Nephron (organoid): ENCODE data around the gene GPR25.

Source experiments
- H3K27ac Mint-ChIP-seq, 3 experiments: 2 replicates each; pipeline ENCODE4 v1.8.0; 2020; ENCODE audit warnings: mixed read lengths in 3 of 3, mild to moderate bottlenecking in 2 of 3, moderate library complexity in 1 of 3
- H3K27me3 Mint-ChIP-seq: 2 replicates; pipeline ENCODE4 v1.8.0; 2021; ENCODE audit warnings: low read depth, mild to moderate bottlenecking, moderate library complexity, mixed read lengths
- H3K36me3 Mint-ChIP-seq: 2 replicates; pipeline ENCODE4 v1.8.0; 2020; ENCODE audit warnings: low read depth, mixed read lengths
- H3K4me1 Mint-ChIP-seq: 2 replicates; pipeline ENCODE4 v1.8.0; 2020; ENCODE audit warnings: mixed read lengths
- H3K4me3 Mint-ChIP-seq, 3 experiments: 2 replicates each; pipeline ENCODE4 v1.8.0; 2020; ENCODE audit warnings: mild to moderate bottlenecking in 3 of 3, mixed read lengths in 3 of 3, moderate library complexity in 2 of 3
- H3K9me3 Mint-ChIP-seq: 2 replicates; pipeline ENCODE4 v1.8.0; 2020; ENCODE audit warnings: mixed read lengths
- TF ChIP-seq, protein P1 (sequence below), 3 experiments: fragments of 200-600 bp; sonication (generic); IDR thresholded peaks; one replicate each; pipeline ENCODE4 v1.5.0; 2021; ENCODE audit warnings: antibody characterized with exemption in 3 of 3; ENCODE audit not compliant: unreplicated experiment in 3 of 3

Gene GPR25

DNA sequence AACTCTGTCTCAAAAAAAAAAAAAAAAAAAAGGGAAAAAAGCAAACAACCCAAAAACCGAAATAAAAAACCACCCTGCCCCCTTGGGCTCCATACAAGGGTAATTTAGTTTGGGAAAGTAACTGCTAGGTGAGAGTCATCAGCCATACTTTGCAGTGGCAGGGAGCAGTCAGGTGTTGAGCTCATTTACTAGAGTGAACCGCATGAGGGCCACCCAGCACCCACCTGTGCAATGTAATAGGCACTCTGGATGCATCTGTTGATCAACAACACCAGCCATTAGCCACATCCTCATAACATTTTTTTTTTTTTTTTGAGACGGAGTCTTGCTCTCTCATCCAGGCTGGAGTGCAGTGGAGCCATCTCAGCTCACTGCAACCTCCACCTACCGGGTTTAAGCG, 31.0 kb downstream of the GPR25 start:
- H3K4me3 Mint-ChIP-seq = no peak overlapping the region
- H3K27ac Mint-ChIP-seq = no peak overlapping the region
- no peaks in the 10 kb centered on the region for H3K27me3 Mint-ChIP-seq
- TF ChIP-seq, protein P1, sequence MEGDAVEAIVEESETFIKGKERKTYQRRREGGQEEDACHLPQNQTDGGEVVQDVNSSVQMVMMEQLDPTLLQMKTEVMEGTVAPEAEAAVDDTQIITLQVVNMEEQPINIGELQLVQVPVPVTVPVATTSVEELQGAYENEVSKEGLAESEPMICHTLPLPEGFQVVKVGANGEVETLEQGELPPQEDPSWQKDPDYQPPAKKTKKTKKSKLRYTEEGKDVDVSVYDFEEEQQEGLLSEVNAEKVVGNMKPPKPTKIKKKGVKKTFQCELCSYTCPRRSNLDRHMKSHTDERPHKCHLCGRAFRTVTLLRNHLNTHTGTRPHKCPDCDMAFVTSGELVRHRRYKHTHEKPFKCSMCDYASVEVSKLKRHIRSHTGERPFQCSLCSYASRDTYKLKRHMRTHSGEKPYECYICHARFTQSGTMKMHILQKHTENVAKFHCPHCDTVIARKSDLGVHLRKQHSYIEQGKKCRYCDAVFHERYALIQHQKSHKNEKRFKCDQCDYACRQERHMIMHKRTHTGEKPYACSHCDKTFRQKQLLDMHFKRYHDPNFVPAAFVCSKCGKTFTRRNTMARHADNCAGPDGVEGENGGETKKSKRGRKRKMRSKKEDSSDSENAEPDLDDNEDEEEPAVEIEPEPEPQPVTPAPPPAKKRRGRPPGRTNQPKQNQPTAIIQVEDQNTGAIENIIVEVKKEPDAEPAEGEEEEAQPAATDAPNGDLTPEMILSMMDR (IDR thresholded peaks at IDR 0.05; ENCODE audit: unreplicated experiment in 3 of 3) = no peak
- no peaks in the 10 kb centered on the region for H3K9me3 Mint-ChIP-seq
- peaks cover 63% of the 10 kb centered on the region for H3K36me3 Mint-ChIP-seq
- H3K4me1 Mint-ChIP-seq = peaks cover 10% of the 10 kb centered on the region

DNA sequence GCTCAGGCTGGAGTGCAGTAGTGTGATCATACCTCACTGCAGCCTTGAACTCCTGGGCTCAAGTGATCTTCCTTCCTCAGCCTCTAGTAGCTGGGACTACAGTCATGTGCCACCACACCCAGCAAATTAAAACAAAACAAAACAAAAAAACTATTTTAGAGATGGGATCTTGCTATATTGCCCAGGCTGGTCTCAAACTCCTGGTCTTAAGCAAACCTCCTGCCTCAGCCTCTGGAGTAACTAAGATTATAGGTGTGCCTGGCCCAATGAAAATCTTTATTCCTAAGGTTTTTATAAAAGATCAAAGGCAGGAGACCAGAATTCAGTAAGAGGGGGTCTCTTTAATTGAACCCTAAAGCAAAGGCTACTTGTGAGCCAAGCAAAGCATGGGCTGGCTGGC, 32.0 kb downstream of the GPR25 start:
- no peaks in the 10 kb centered on the region for H3K27me3 Mint-ChIP-seq
- no peak overlapping the region for H3K27ac Mint-ChIP-seq
- peaks cover 8% of the 10 kb centered on the region for H3K4me1 Mint-ChIP-seq
- TF ChIP-seq, protein P1 (IDR thresholded peaks at IDR 0.05; ENCODE audit: unreplicated experiment in 3 of 3) = no peak
- H3K36me3 Mint-ChIP-seq = peaks cover 57% of the 10 kb centered on the region
- no peak overlapping the region for H3K4me3 Mint-ChIP-seq
- no peaks in the 10 kb centered on the region for H3K9me3 Mint-ChIP-seq

DNA sequence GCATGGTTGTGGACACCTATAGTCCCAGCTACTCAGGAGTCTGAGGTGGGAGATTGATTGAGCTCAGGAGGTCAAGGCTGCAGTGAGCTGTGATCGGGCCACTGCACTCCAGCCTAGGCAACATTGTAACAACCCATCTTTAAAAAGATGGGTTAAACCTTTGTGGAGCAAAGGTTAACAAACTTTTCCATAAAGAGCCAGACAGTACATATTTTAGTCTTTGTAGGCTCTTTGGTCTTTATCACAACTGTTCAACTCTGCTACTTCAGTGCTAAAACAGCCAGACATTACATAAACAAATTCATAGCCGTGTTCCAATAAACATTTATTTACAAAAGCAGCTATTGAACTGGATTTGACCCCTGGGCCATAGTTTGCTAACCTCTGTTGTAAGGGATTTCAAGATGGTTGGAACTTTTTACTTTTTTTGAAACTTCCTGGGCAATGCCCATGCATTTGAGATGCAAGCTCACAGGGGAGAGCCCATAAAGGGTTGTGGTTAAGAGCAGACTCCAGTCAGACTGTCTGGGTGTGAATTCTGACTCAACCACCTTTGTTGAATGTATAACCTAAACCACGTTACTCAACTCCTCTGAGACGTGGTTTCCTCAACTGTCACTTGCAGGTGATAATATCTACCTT, 32.8 kb downstream of the GPR25 start:
- Mint-ChIP-seq H3K4me1 (peaks cover 8% of the 10 kb centered on the region), H3K4me3 (no peak overlapping the region), H3K9me3 (no peaks in the 10 kb centered on the region), H3K27ac (no peak overlapping the region), H3K36me3 (peaks cover 63% of the 10 kb centered on the region), H3K27me3 (no peaks in the 10 kb centered on the region)
- TF ChIP-seq, protein P1 (IDR thresholded peaks at IDR 0.05; ENCODE audit: unreplicated experiment in 3 of 3) = no peak

DNA sequence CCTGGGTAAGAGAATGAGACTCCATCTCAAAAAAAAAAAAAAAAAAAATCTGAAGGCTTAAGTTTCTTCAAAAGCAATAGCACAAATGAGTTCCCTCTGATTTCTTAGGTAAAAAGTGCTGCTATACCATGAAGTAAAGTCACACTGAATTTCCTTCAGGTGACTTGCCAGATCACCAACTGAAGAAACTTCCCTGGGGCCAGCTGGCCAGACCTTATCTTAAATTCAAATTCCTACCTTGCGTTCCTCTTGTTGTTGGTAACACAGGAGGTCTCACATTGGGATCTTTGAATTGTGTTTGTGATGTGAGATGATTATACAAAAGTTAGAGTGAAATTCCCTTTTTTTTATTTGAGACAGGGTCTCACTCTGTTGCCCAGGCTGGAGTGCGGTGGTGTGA, 33.7 kb downstream of the GPR25 start:
- H3K36me3 Mint-ChIP-seq = peaks cover 64% of the 10 kb centered on the region
- peaks cover 8% of the 10 kb centered on the region for H3K4me1 Mint-ChIP-seq
- H3K9me3 Mint-ChIP-seq = no peaks in the 10 kb centered on the region
- no peak overlapping the region for H3K4me3 Mint-ChIP-seq
- TF ChIP-seq, protein P1 (IDR thresholded peaks at IDR 0.05; ENCODE audit: unreplicated experiment in 3 of 3) = no peak
- H3K27ac Mint-ChIP-seq = no peak overlapping the region
- H3K27me3 Mint-ChIP-seq = peaks cover 2% of the 10 kb centered on the region

DNA sequence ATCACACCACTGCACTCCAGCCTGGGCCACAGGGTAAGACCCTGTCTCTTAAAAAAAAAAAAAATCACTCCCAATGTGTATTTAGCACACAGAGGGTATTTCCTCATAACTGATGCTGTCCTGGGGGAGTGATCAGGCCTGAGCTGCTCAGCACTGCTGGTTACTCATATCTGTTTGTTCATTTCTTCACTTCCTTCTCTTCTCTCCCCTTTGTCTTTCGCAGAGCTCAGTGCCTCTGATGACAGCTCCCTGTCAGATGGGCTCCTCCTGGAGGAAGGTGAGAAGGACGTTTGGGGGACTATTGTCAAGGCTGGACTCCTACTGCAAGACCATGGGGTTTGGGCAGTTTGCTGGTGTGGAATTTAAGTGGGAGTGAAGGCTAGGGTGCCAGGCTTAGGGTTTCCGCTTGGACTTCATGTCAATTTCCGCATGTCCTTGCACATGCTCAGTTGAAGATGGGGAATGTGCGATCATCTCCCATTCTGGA, 34.9 kb downstream of the GPR25 start:
- Mint-ChIP-seq H3K27me3 (peaks cover 3% of the 10 kb centered on the region), H3K4me1 (peaks cover 4% of the 10 kb centered on the region), H3K4me3 (no peak overlapping the region), H3K9me3 (no peaks in the 10 kb centered on the region), H3K27ac (peak overlapping the region in 1 of 3 experiments; percentile 94), H3K36me3 (peaks cover 58% of the 10 kb centered on the region)
- TF ChIP-seq, protein P1 (IDR thresholded peaks at IDR 0.05; ENCODE audit: unreplicated experiment in 3 of 3) = no peak
